ENCODE data around the gene ECHDC1.
A peak's percentile ranks its signal among the peaks of the same experiment; 100 is the strongest.

Gene ECHDC1

DNA sequence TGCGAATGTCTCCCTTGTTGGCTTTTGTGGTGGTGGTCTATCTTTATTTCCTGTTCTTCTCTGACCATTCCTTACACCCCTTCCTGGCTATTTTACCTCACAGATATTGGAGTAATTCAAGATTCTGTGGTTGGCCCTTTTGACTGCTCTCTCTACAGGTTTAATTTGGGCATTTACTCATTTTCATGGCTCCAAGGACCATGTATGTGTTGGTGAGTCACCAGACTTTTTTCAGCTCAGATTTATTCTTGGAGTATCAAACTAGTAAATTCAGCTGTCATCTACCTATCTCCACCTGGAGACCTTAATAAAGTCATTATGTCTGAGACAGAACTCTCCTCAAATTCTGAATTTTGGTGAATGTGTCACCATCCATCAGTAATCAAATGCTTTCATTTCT, 61.2 kb downstream of the ECHDC1 start:
- no peak for DNase-seq

DNA sequence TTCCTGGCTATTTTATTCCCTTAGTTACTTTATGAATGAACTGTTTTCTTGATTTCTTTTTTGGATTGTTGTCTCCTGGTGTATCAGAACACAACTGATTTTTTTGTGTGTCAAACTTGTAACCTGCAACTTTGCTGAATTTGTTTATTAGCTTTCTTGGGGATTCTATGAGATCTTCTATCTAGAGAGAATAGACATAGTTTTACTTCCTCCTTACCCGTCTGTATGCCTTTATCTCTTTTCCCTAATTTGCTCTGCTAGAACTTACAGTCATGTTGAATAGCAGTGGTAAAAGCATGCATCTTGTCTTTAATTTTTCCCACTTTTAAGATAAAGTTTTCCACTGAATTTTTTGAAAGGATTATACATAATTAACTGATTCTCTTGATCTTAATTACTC, 63.6 kb downstream of the ECHDC1 start:
- no peak for DNase-seq

DNA sequence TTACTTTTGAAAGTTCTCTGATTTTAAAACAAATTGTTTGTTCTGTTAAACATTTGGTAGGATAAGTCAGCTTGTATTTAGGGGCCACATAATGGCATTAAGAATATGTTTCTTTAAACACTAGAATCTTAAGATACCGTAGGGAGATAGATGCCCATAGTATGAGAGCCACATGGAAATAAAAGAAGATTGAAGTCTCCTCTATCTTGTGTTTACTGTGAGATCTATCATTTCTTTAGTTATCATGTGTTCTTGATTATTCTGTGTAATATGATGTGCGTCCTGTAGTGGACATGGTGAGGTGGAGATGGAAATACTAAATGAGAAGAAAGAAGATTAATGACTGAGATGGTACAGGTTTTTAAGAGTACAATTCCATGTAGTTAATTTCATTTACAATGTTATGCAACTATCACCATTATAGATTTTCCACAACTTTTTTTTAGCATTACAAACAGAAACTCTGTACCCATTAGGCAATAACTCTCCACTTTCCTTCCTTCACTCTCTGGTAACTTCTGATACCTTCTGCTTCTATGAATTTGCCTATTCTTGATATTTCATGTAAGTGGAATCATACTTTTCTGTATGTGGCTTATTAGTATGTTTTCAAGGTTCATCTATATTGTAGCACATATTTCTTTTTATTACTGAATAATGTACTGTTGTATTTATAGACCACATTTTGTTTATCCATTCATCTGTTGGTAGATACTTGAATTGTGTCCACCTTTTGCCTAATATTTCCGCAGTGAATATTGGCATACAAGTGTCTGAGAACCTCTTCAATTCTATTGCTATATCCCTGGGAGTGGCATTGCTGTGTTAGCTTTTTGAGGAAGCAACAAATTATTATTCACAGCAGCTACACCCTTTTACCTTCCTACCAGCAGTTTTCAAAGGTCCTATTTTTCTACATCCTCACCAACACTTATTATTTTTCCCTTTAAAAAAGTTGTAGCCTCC, 65.2 kb downstream of the ECHDC1 start:
- no peak for DNase-seq

DNA sequence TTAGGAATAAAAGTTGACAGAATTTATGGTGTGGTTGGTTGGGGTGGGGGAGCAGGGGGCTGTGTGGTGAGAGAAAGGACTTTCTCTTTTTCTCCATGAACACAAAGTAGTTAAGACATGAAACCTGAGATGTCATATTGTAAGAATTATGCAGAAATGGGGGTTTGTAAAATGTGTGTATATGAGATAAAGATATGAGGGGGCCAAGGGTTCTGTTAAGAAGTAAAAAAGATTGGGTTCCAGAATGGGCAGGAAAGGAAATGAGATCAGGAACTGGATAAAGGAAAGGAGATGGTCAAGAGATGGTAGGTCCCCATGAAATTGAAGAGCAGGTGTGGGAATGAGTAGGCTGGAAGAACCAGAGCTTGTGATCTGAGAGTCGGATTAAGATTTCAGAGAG, 67.1 kb downstream of the ECHDC1 start:
- no peak for DNase-seq

DNA sequence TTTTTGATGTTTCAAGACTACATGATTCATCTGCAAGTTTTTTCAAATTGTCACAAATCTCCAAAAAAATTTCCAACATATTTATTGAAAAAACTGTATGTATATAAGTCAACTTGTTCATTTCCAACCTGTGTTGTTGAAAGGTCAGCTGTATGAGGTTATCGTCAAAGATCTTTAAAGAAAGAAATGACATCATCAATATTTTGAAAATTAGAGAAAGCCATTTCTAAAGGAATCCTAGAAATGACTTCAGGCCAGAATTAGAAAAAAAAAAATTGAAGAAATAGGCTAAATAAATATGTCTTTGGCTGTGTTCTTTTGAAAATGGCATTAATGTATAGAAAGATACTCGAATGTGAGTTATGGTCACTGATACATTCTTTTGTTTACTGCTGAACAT, 69.9 kb downstream of the ECHDC1 start:
- no peak for DNase-seq

DNA sequence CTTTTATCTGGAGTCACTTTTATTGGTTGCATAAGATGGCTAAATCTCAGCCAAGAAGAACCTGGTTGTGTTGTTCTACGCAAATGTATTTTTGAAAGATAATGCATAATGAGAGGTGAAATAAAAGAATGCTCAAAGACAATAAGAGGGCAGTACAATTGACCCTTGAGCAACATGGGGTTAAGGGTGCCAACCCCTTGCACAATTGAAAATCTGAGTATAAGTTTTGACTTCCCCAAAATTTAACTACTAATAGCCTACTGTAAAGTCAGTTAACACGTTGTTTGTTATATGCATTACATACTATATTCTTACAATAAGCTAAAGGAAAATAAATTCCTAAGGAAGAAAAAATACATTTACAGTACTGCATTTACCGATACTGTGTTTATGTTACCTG, 70.8 kb downstream of the ECHDC1 start:
- DNase-seq, result no peak

DNA sequence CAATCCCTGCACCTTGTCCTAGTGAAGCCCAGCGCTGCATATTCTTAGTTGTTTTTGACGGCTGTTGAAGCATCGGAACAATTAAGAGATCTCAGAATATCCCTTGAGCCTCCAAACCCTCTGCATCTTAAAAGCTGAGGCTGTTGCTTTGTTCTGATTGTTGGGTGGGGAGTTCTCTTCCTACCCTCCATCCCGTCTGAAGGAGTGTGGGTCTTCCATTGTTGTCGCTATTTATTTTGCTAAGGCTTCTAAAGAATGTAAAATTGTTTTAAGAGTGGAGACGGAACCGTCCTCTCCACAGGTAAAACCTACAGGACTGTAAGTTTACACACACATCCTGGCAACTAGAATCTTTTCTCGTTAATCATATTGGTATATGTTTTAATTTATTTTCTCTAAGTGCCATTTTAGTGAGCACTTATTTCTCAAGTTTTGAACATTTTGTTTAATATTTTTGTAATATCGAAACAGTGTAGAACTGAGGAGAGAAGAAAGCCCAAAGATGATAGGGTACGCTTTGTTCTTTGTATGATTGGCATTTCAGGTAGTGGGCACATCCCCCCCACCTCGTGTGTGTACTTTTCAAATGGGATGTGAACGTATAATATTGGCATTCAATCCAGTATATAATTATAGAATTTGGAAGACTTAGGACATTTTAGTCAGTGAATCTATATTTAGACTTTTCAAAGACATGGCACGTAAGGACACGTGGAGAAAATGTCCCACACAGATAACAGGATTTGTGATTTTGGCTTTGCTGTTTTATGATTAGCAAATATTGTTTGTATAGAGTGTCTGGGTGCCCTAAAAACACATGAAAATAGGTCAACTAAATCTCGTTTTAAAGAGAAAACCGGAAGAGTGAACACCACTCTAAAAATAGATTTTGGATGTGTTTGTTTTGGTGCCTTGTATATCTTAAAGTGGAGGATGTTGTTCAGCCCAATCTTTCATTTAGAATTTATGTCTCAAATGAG, 75.5 kb downstream of the ECHDC1 start:
- peak; percentile 3 for DNase-seq

DNA sequence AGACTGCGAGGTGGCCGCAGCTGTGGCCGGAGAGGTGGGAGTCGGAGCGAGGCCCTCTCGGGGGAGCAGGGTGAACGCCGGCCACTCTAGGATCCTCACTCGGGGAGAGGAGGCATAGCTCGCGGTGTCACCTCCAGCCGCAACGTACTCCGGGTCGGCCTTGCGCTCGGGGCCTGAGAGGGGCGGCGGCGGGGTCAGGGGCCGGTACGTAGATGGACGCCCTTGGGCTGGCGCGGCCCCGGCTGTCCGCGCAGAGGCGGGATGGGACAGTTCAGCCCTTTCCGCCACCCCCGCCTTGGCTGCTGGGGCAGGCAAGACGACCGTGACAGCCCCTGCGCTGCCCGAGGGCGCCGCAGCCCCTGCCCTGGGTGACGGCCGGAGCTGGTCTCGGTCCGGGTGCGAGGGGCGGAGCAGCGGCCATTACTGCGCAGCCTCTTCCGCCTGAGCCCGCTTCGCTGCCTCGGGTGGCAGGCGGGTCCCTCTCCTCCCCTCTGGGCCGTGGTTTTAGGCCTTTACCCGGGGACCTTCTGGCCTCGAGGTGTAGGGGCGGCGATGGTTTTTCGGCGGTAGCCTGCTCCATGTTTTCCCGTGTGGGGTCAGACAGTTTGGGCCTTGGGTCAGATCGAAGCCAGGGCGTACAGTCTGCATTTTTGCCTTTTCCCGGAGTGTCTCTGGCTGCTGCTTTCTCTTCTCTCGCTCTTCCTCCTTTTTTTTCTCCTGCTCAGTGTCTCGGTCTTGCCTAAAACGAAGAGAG, 76.3 kb downstream of the ECHDC1 start:
- no peak for DNase-seq

DNA sequence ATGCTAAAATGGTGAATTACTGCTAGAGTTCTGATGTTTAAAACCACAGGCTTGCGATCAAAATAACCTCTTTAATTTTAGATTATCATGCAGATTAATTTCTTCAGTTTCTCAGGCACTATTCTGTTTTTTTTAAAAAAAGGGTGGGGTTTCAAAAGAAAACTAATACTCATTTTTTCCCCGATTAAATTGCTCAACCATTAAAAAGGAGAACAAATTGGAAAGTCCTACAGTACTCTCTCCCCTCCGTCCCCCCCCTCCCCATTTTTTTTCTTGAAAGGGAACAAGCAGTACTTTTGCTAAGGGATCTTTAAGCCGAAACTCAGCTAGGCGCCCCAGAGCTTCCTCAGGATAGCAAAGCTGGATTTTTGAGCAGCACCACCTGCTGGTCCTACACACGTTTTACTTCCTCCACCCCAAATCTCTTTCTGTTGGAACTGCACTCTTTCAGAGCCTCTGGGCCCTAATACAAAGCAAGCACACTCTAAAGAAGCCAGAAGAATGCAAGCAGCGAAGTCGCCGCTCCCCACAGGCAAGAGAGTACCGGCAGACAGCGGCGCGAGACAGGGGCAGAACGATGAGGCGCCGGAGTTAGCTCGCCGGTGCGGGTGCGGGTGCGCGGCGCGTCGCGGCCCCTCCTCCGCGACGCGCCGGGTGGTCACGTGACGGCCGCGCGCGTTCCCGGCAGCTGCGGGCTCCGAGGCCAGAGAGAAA, 77.1 kb downstream of the ECHDC1 start, which contains the start of gene RNF146:
Gene RNF146, plus strand, starts transcription at position 687 of the 714 bp plus-strand sequence. CDS start 13,475 bp downstream, outside the sequence.
- peak; percentile 44 for DNase-seq

DNA sequence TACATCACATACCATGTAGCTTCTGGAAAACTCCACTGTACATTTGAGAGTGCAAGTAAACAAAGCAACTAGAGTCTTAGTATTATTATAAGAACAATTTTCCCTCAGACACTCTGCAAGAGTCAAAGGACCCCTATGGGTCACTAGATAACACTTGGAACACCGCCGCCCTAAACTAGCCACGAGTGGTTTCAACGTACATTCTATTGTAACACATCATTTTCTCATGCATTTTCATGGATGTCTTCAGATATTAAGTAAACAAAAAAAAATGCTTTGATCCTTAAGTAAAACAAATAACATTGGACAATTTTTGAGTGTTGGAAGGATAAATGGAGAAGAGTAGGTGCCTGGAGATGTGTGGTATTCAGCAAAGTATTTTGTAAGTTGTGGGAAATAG, 79.9 kb downstream of the ECHDC1 start:
- no peak for DNase-seq

DNA sequence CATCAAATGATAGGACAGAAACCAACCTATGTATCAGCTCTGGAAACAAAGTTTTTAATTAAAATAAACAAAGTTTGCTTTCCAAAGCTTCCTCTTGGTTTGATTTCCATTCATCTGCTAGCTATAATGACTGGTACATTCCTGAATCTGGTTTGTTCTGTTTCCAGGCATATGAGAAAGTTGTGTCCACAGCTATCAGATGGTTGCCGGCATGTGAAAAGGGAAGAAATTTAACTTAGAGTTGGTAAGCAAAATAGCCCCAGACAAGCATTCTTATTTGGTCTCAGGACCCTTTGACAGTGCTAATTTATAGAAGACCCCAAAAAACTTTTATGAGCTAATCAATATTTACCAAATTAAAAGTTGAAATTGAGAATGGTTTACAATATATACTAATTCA, 80.5 kb downstream of the ECHDC1 start:
- no peak for DNase-seq

DNA sequence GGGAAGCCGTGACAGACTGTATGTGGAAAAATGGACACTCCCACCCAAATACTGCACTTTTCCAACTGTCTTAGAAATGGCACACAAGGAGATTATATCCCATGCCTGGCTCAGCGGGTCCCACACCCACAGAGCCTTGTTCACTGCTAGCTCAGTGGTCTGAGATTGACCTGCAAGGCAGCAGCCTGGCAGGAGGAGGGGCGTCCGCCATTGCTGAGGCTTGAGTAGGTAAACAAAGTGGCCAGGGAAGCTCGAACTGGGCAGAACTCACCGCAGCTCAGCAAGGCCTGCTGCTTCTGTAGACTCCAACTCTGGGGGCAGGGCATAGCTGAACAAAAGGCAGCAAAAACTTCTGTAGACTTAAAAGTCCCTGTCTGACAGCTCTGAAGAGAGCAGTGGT, 88.1 kb downstream of the ECHDC1 start:
- no peak for DNase-seq

DNA sequence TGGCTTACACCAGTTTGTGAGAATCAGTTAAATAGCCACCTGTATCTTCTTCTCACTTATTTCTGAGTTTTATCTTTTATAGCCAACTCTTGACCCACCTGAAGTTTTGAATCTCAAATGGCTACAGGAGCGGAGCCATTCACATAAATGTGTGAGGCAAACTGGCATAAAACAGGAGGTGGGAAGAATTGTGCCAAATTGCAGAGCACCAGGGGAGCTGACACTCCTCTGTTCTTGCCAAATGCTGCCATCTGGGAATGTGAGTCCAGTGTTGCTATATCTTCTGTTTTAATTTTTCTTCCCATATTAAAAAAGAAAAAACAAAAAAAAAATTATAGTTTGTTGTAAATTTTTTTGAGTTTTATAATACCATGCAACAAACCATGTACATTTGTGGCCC, 93.8 kb downstream of the ECHDC1 start:
- no peak for DNase-seq

DNA sequence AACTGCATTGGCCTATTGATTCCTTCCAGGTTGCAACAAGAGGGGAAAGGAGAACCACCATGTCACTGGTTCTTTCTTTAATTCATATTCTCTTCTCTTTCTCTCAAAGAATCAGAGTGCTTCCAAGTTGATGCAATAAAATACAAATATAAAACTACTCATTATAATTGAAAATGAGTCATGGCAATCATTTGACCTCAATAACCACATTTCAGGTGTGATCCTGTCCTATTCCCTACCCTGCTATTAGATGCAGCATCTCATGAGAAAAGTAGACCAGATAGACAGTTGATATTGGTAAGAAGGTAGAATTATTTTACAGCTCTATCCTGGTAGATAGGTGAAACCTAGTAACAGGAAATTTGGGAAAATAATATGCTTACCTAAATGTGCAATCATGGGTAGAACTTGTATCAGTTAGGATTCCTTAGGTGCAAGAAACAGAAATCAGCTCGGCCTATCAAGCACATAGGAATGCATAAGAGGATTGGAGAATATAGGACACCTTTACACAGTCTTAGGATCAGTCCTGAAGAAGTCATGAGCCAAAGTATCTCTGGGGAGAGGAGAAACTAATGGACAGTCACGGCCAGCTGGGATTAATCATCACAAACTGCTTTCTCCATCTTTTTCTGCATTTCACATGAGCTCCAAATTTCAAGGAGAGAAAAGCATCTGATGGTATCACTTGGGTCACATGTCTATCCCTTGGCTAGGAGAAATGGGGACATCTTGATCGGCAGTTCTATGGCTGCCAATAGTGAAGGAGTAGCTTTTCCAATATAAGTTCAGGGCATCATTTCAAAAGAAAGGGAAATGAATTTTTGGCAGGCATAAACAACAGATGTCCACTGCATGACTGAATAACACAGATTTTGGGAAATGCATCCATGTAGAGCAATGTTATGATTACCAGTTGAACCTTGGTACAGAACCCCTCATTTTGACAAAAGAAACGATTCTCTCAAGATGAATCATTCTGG, 96.0 kb downstream of the ECHDC1 start:
- no peak for DNase-seq

DNA sequence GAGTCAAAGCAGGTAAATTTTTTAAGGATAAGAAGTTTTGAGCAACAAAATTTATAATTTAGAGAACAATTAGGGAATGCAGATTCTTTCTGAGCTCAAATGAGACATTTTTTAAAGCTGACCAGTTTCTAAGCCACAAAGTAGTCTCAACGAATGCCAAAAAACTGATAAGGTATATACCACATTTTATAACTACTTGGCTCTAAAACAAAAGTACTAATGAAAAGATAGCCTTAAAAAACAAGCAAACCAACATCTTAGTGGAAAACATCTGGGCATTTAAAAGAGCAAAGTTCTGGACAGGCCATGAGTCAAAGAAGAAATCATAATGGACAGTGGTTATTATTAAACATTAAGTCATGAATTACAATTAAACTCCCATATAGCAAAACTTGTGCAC, 99.9 kb downstream of the ECHDC1 start:
- DNase-seq, result no peak

Measured in NCI-H2081 treated with DMSO at 0.1 percent for 48 hours (cell line).